Measurements from ENCODE around the gene MAP4K3.

DNA sequence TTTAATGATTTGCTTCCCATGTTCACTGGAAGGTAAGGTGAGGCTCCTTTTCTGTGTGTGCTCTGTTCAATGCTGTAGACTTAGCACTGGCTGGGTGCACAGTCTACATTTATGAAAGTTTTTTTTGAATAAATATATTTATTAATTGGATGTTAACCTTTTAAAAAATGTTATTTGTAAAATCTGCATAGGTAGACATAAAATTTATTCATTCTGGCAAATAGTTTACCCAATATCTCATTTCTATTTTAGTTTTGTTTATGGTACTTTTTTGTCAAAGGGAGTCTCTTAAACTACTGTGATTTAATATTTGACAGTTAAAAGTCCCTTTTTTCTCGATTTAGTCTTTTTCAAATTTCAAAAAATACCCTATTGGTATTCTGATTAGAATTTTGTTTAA, 213.2 kb downstream of the MAP4K3 start:
- TF ChIP-seq CTCF (IDR thresholded peaks at IDR 0.05 in 4 of 5, conservative IDR thresholded peaks at IDR 0.05 in 1 of 5) (no peak), POLR2A (IDR thresholded peaks at IDR 0.05) (no peak)
